SK-N-SH treated with all-trans-retinoic acid at 6 μM for 48 hours (cell line): ENCODE measurements around the gene PARD3.

ENCODE experiments used
- ARNTL ChIP-seq: fragments of 450-650 bp; formaldehyde crosslinking; IDR thresholded peaks from 2 replicates; pipeline ENCODE4 v1.5.0; 2020; ENCODE audit warnings: low read depth, mild to moderate bottlenecking, moderate library complexity, borderline replicate concordance
- ESRRG ChIP-seq: fragments of 250-450 bp; sonication (Bioruptor Pico); IDR thresholded peaks from 2 replicates; pipeline ENCODE4 v1.6.1; 2021; ENCODE audit warnings: mild to moderate bottlenecking
- ISL1 ChIP-seq: fragments of 250-450 bp; sonication (Bioruptor Pico); IDR thresholded peaks from 2 replicates; pipeline ENCODE4 v2.1.2; 2022; ENCODE audit warnings: mild to moderate bottlenecking, moderate library complexity
- OSR1 ChIP-seq: fragments of 250-450 bp; sonication (Bioruptor Pico); IDR thresholded peaks from 2 replicates; pipeline ENCODE4 v1.8.0; 2022; ENCODE audit warnings: moderate library complexity, mild to moderate bottlenecking, inconsistent platforms
- PATZ1 ChIP-seq: fragments of 250-450 bp; sonication (Bioruptor Pico); IDR thresholded peaks from 2 replicates; pipeline ENCODE4 v1.8.0; 2020; ENCODE audit warnings: mild to moderate bottlenecking, moderate library complexity, borderline replicate concordance
- SNAI2 ChIP-seq: fragments of 250-450 bp; sonication (Bioruptor Pico); IDR thresholded peaks from 2 replicates; pipeline ENCODE4 v1.5.0; 2020; ENCODE audit warnings: mild to moderate bottlenecking, moderate library complexity
- TCF4 ChIP-seq: fragments of 250-450 bp; sonication (Bioruptor Pico); IDR thresholded peaks from 2 replicates; pipeline ENCODE4 v1.8.0; 2021; ENCODE audit warnings: mild to moderate bottlenecking, moderate library complexity, borderline replicate concordance
- TOX ChIP-seq: fragments of 250-450 bp; sonication (Bioruptor Pico); IDR thresholded peaks from 2 replicates; pipeline ENCODE4 v1.8.0; 2021; ENCODE audit warnings: mild to moderate bottlenecking, moderate library complexity, borderline replicate concordance
- ZFP30 ChIP-seq: fragments of 450-650 bp; formaldehyde crosslinking; IDR thresholded peaks from 2 replicates; pipeline ENCODE4 v1.5.0; 2022; ENCODE audit warnings: mild to moderate bottlenecking, moderate library complexity
- ZNF565 ChIP-seq: fragments of 450-650 bp; formaldehyde crosslinking; conservative IDR thresholded peaks from 2 replicates; pipeline ENCODE4 v1.5.0; 2020; ENCODE audit warnings: low read depth, mild to moderate bottlenecking, moderate library complexity
- TF ChIP-seq, protein P1 (sequence below): fragments of 250-450 bp; sonication (Bioruptor Pico); IDR thresholded peaks from 2 replicates; pipeline ENCODE4 v1.5.1; 2020; ENCODE audit warnings: low read depth, mild to moderate bottlenecking, moderate library complexity

GRCh38 chr10:34313888-34314287, 501.2 kb downstream of the PARD3 start:
- TF ChIP-seq PATZ1 (CRISPR knock-in tag) (no peak), ARNTL (CRISPR knock-in tag) (no peak), ISL1 (CRISPR knock-in tag) (no peak), TOX (CRISPR knock-in tag) (no peak), SNAI2 (CRISPR knock-in tag) (no peak), TCF4 (CRISPR knock-in tag) (no peak), ZFP30 (no peak), OSR1 (CRISPR knock-in tag) (no peak), ZNF565 (CRISPR knock-in tag) (no peak), ESRRG (CRISPR knock-in tag) (no peak)
- TF ChIP-seq, protein P1, sequence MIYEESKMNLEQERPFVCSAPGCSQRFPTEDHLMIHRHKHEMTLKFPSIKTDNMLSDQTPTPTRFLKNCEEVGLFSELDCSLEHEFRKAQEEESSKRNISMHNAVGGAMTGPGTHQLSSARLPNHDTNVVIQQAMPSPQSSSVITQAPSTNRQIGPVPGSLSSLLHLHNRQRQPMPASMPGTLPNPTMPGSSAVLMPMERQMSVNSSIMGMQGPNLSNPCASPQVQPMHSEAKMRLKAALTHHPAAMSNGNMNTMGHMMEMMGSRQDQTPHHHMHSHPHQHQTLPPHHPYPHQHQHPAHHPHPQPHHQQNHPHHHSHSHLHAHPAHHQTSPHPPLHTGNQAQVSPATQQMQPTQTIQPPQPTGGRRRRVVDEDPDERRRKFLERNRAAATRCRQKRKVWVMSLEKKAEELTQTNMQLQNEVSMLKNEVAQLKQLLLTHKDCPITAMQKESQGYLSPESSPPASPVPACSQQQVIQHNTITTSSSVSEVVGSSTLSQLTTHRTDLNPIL (CRISPR knock-in tag): no peak
